Adrenal gland (tissue), 12 donors: ENCODE measurements around the gene NHERF1. TPM values are rescaled to one million over a fixed set of nuclear protein-coding genes. Genes with fewer than 3 reads are reported as not detected.

Source experiments
- DNase-seq, 7 donors: peaks; one replicate each; pipeline ENCODE4 v3.0.0-alpha.2; 2019 to 2020
- H3K27ac ChIP-seq, 5 donors: fragments of 200-600 bp; sonication (generic) in 4 of 5; 1 replicate in 3 of 5; 2 replicates in 2 of 5; pipeline versions ENCODE4 v1.5.1 to v1.8.0; 2016 to 2020; ENCODE audit warnings: mild to moderate bottlenecking in 1 of 5
- H3K27me3 ChIP-seq: fragments of 200-600 bp; 2 replicates; pipeline ENCODE4 v1.8.0; 2021
- H3K36me3 ChIP-seq, 2 donors: fragments of 200-600 bp; replicated peaks in 1 of 2; 1 replicate in 1 of 2; 2 replicates in 1 of 2; pipeline versions ENCODE4 v1.5.1 to v1.8.0; 2018 to 2022
- H3K4me1 ChIP-seq, 2 donors: fragments of 200-600 bp; replicated peaks in 1 of 2; 1 replicate in 1 of 2; 2 replicates in 1 of 2; pipeline versions ENCODE4 v1.5.1 to v1.8.0; 2018 to 2021
- H3K4me3 ChIP-seq, 4 donors: fragments of 200-600 bp; sonication (generic) in 3 of 4; one replicate each; pipeline ENCODE4 v1.5.1; 2016 to 2018
- H3K9me3 ChIP-seq, 3 donors: fragments of 200-600 bp; sonication (generic) in 1 of 3; replicated peaks in 1 of 3; 1 replicate in 2 of 3; 2 replicates in 1 of 3; pipeline versions ENCODE4 v1.5.1 to v1.8.0; 2016 to 2021
- CTCF ChIP-seq, 6 experiments: fragments of 450-650 bp in 4 of 6; fragments of 200-600 bp in 2 of 6; sonication (generic) in 1 of 6; IDR thresholded peaks; 1 replicate in 5 of 6; 2 replicates in 1 of 6; pipeline versions ENCODE4 v1.5.1 to v1.8.0; 2016 to 2021; ENCODE audit warnings: antibody characterized with exemption in 6 of 6, mild to moderate bottlenecking in 2 of 6, moderate library complexity in 1 of 6
- POLR2A ChIP-seq, 2 donors: fragments of 450-650 bp; IDR thresholded peaks; one replicate each; pipeline ENCODE4 v1.6.1; 2017; ENCODE audit warnings: antibody characterized with exemption in 2 of 2, mild to moderate bottlenecking in 2 of 2, moderate library complexity in 1 of 2
- WGBS, 4 donors: extraction: QIAGEN DNeasy Blood & Tissue Kit in 2 of 4; methylation state at CpG; one replicate each; pipeline versions ENCODE4 v1.1.5 to v1.1.7; 2013 to 2017; 5-methylcytosine and 5-hydroxymethylcytosine counted together
- intact Hi-C, 2 donors: fragments of 100-400 bp; cut with DNase I; formaldehyde crosslinking; loops; one replicate each; pipeline versions ENCODE4 v1.14.1 to v1.15.0; 2022 to 2023
- polyA plus RNA-seq, 3 donors: library from polyadenylated mRNA; stranded (reverse); fragments of 200-250 nt in 2 of 3; fragments of 350-450 nt in 1 of 3; fragmentation: Illumina TruSeq in 1 of 3; extraction: RNeasy Lipid Tissue Mini Kit (QIAGEN cat#74804) in 1 of 3; gene quantifications; one replicate each; pipeline ENCODE4 v1.2.3, GENCODE V29; 2013 to 2014
- total RNA-seq, 9 donors: library from RNA; depleted of rRNA in 4 of 9; stranded (reverse); fragments of >200 nt in 4 of 9; fragments of 120-200 nt in 1 of 9; fragmentation: NEBNext Ultra II Directional in 1 of 9; extraction: Animal tissue kit (Norgen Biotek cat#: 25700) in 1 of 9; gene quantifications; one replicate each; pipeline versions ENCODE4 v1.1.0 to v1.2.4, GENCODE V29; 2013 to 2023
- donor health status: healthy with polysubstance abuse.
- donor health status: Bipolar disorder and iron deficiency.
- donor health status: DM: yes; HTN: yes; CAD: no.
- donor health status: DM: no; HTN: no; CAD: no.
- donor health status: DM: no; HTN: no; CAD: no.
- donor health status: DM: yes; HTN: yes; CAD: no.

Gene NHERF1
- total and polyA plus RNA-seq, 12 donors: 22.0 to 277 (median 209) TPM

GRCh38 chr17:74797824-74798223 is 49.4 kb downstream of the NHERF1 start:
- Histone ChIP-seq H3K4me1 (peaks cover 0 to 3% of the 10 kb centered on the region in 2 donors), H3K27me3 (no peaks in the 10 kb centered on the region), H3K27ac (no peak overlapping the region), H3K36me3 (peaks cover 0 to 54% of the 10 kb centered on the region in 2 donors), H3K9me3 (no peaks in the 10 kb centered on the region), H3K4me3 (no peak overlapping the region)
- WGBS, 4 donors: 87 to 95% (median 94%) methylated on average over 4 of the region's 4 CpGs
- DNase-seq: no peak
- intact Hi-C loops: loop anchor here in 1 of 2 donors (10.0 kb wide), 1 partner anchor 157 kb away; no protein-coding TSS in a partner anchor
- no peak for TF ChIP-seq CTCF (IDR thresholded peaks at IDR 0.05)
- TF ChIP-seq POLR2A (IDR thresholded peaks at IDR 0.05): no peak

DNA sequence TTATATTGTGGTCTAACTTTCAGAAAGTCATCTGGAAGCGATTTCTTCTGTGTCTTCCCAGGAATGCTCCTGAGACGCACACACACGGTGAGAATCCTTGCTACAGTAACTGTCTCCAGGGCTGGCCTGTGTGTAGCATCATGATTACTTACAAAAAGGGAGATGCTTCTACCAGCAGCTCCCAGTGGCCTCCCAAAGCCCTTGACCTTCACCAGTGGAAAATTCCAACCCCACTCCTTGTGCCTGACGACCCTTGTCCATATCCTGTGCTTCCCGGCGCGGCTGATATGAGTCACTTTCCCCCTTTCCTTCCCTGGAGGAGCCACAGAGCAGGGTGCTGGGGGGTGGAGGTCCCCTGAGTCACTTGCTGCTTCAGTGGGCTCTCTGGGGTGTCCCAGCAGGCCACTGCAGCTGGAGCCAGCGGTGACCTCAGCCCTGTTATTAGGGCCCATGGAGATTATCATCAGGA is 49.8 kb downstream of the NHERF1 start:
- intact Hi-C loops: loop anchor here in 1 of 2 donors (10.0 kb wide), 1 partner anchor 157 kb away; no protein-coding TSS in a partner anchor
- TF ChIP-seq POLR2A (IDR thresholded peaks at IDR 0.05): no peak
- TF ChIP-seq CTCF (IDR thresholded peaks at IDR 0.05): no peak
- H3K4me3 ChIP-seq: no peak overlapping the region
- 56 to 84% (median 70%) methylated on average over 5 to 8 of the region's 8 CpGs for WGBS, 4 donors
- peak in 1 of 7 donors; percentile 25 for DNase-seq
- peaks cover 0 to 50% of the 10 kb centered on the region in 2 donors for H3K36me3 ChIP-seq
- H3K9me3 ChIP-seq: no peaks in the 10 kb centered on the region
- H3K27me3 ChIP-seq: no peaks in the 10 kb centered on the region
- peaks cover 0 to 3% of the 10 kb centered on the region in 2 donors for H3K4me1 ChIP-seq
- H3K27ac ChIP-seq: no peak overlapping the region

DNA sequence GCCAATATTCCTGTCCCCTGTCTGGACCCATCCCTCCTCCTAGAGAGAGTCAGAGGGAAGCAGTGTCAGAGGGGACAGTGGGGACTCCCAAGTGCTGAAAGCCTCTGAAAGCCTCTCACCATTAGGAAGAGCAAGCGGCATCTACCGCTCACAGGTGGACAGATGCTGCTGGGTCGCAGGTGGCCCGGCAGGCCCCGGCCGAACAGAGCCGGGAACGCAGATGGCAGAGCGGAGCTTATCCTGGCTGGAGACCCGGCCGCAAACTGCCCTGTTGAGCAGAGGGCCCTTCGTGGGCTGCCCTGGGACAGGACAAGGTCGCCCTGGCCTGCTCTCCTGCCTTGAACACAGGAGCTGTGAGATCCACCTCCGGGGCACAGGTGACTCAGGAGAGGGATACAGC is 50.7 kb downstream of the NHERF1 start:
- H3K4me1 ChIP-seq: peaks cover 0 to 3% of the 10 kb centered on the region in 2 donors
- no peak for TF ChIP-seq POLR2A (IDR thresholded peaks at IDR 0.05)
- TF ChIP-seq CTCF (IDR thresholded peaks at IDR 0.05): no peak
- peaks cover 0 to 44% of the 10 kb centered on the region in 2 donors for H3K36me3 ChIP-seq
- WGBS, 4 donors: 82 to 95% (median 94%) methylated on average over 5 to 14 of the region's 14 CpGs
- DNase-seq: no peak
- no peak overlapping the region for H3K4me3 ChIP-seq
- intact Hi-C loops: loop anchor here in 1 of 2 donors (10.0 kb wide), 1 partner anchor 156 kb away; no protein-coding TSS in a partner anchor
- H3K27ac ChIP-seq: no peak overlapping the region
- no peaks in the 10 kb centered on the region for H3K9me3 ChIP-seq
- H3K27me3 ChIP-seq: no peaks in the 10 kb centered on the region

DNA sequence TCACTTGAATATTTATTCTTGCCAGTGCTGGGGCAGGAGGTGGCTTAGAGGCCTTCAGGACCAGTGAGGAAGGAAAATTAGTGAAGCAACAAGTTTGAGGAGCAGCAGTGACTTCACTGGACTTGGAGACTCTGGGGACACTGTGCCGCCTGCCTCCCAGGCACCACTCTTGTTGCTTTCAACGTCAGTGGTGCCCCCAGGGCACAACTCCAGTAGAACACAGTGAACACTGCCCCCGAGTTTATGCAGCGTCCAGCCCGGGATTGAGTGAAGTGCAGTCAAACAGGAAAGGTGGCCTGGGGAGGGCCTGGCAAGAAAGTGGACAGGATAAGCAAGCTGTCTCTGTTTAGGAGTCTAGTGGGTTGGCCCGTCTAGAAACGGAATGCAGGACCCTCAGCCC is 52.1 kb downstream of the NHERF1 start:
- intact Hi-C loops: no loop called here
- no peak for TF ChIP-seq CTCF (IDR thresholded peaks at IDR 0.05)
- no peak for TF ChIP-seq POLR2A (IDR thresholded peaks at IDR 0.05)
- Histone ChIP-seq H3K36me3 (peaks cover 0 to 29% of the 10 kb centered on the region in 2 donors), H3K4me3 (no peak overlapping the region), H3K4me1 (peaks cover 0 to 3% of the 10 kb centered on the region in 2 donors), H3K9me3 (no peaks in the 10 kb centered on the region), H3K27ac (no peak overlapping the region), H3K27me3 (no peaks in the 10 kb centered on the region)
- 77 to 93% (median 89%) methylated on average over 6 to 7 of the region's 7 CpGs for WGBS, 4 donors
- no peak for DNase-seq
